Small intestine (tissue), 7 donors: ENCODE results near the gene GPR26. TPM values are rescaled to one million over a fixed set of nuclear protein-coding genes. Genes with fewer than 3 reads are reported as not detected.

Experiments
- DNase-seq, 2 donors: peaks; one replicate each; pipeline versions ENCODE4 v3.0.0 to v3.0.0-alpha.2; 2013
- FAIRE-seq: peaks from 2 replicates; lab custom pipeline; 2012; peaks lifted over from hg19 to GRCh38; lab: Jason Lieb, UNC
- H3K27ac ChIP-seq, 3 donors: one replicate each; pipeline ENCODE4 v1.5.1; 2013; ENCODE audit warnings: low read length in 2 of 3, mild to moderate bottlenecking in 2 of 3, control low read depth in 1 of 3, inconsistent platforms in 1 of 3, low read depth in 1 of 3, moderate library complexity in 1 of 3
- H3K27me3 ChIP-seq, 3 donors: one replicate each; pipeline ENCODE4 v1.6.1; 2013; ENCODE audit warnings: low read length in 3 of 3, inconsistent platforms in 1 of 3; ENCODE audit not compliant: control insufficient read depth in 3 of 3, insufficient read depth in 3 of 3
- H3K36me3 ChIP-seq, 3 donors: one replicate each; pipeline ENCODE4 v1.6.1; 2013; ENCODE audit warnings: low read length in 3 of 3, inconsistent platforms in 1 of 3, low read depth in 1 of 3, mild to moderate bottlenecking in 1 of 3, moderate library complexity in 1 of 3; ENCODE audit not compliant: control insufficient read depth in 3 of 3, insufficient read depth in 2 of 3
- H3K4me1 ChIP-seq, 3 donors: one replicate each; pipeline ENCODE4 v1.6.1; 2013; ENCODE audit warnings: low read length in 2 of 3, inconsistent platforms in 1 of 3, low read depth in 1 of 3, mild to moderate bottlenecking in 1 of 3, moderate library complexity in 1 of 3; ENCODE audit not compliant: control insufficient read depth in 3 of 3, insufficient read depth in 2 of 3
- H3K4me3 ChIP-seq, 3 donors: one replicate each; pipeline ENCODE4 v1.5.1; 2013; ENCODE audit warnings: low read length in 3 of 3, control low read depth in 1 of 3, inconsistent platforms in 1 of 3, low read depth in 1 of 3, mild to moderate bottlenecking in 1 of 3, moderate library complexity in 1 of 3
- H3K9me3 ChIP-seq, 2 donors: one replicate each; pipeline ENCODE4 v1.6.1; 2013; ENCODE audit warnings: low read depth in 1 of 2, low read length in 1 of 2; ENCODE audit not compliant: control insufficient read depth in 2 of 2, insufficient read depth in 1 of 2
- WGBS, 3 donors: extraction: QIAGEN DNeasy Blood & Tissue Kit; methylation state at CpG; one replicate each; pipeline ENCODE4 v1.1.7; 2013; 5-methylcytosine and 5-hydroxymethylcytosine counted together
- polyA plus RNA-seq, 4 donors: library from polyadenylated mRNA; stranded (reverse) in 3 of 4; unstranded in 1 of 4; fragments of 200-250 nt in 3 of 4; fragments of 120-200 nt in 1 of 4; gene quantifications; one replicate each; pipeline versions ENCODE4 v1.2.1 to v1.2.3, GENCODE V29; 2013
- donor health status: healthy with polysubstance abuse.
- donor health status: control.
- donor health status: control.
- donor health status: Bipolar disorder and iron deficiency.
- donor health status: healthy.

Gene GPR26
- polyA plus RNA-seq, 4 donors: 0.10 TPM; not detected in 3

- Histone ChIP-seq H3K4me3 (no peak overlapping the region), H3K9me3 (no peaks in the 10 kb centered on the region), H3K36me3 (no peaks in the 10 kb centered on the region), H3K27me3 (peaks cover 0 to 2% (median 0%) of the 10 kb centered on the region in 3 donors), H3K4me1 (no peaks in the 10 kb centered on the region), H3K27ac (no peak overlapping the region)
- FAIRE-seq (no peak), DNase-seq (no peak)
- 17 to 59% (median 49%) methylated on average over 2 of the region's 2 CpGs for WGBS, 3 donors
Measured at GRCh38 chr10:123655751-123656150, 10.4 kb upstream of the GPR26 start.

- WGBS, 3 donors: 15 to 23% (median 23%) methylated on average over 3 of the region's 3 CpGs
- FAIRE-seq: no peak
- no peaks in the 10 kb centered on the region for H3K36me3 ChIP-seq
- no peak overlapping the region for H3K27ac ChIP-seq
- peaks cover 4 to 30% (median 15%) of the 10 kb centered on the region in 3 donors for H3K27me3 ChIP-seq
- DNase-seq: no peak
- H3K4me3 ChIP-seq: no peak overlapping the region
- no peaks in the 10 kb centered on the region for H3K9me3 ChIP-seq
- no peaks in the 10 kb centered on the region for H3K4me1 ChIP-seq
Measured at GRCh38 chr10:123663522-123663921, 2.6 kb upstream of the GPR26 start.

- FAIRE-seq (no peak), DNase-seq (no peak)
- Histone ChIP-seq H3K4me3 (no peak overlapping the region), H3K27me3 (peaks cover 4 to 39% (median 15%) of the 10 kb centered on the region in 3 donors), H3K27ac (no peak overlapping the region), H3K9me3 (no peaks in the 10 kb centered on the region), H3K4me1 (no peaks in the 10 kb centered on the region), H3K36me3 (no peaks in the 10 kb centered on the region)
- 9 to 15% (median 13%) methylated on average over 25 to 47 of the region's 47 CpGs for WGBS, 3 donors
Measured at GRCh38 chr10:123665491-123666286, 466 bp upstream of the GPR26 start.

- DNase-seq (no peak), FAIRE-seq (no peak)
- H3K36me3 ChIP-seq: no peaks in the 10 kb centered on the region
- H3K4me3 ChIP-seq: no peak overlapping the region
- H3K4me1 ChIP-seq: no peaks in the 10 kb centered on the region
- H3K27me3 ChIP-seq: peaks cover 4 to 36% (median 11%) of the 10 kb centered on the region in 3 donors
- no peaks in the 10 kb centered on the region for H3K9me3 ChIP-seq
- no peak overlapping the region for H3K27ac ChIP-seq
Measured at GRCh38 chr10:123669886-123670285, 3.7 kb downstream of the GPR26 start.

- no peak for FAIRE-seq
- 75 to 86% (median 78%) methylated on average over 1 of the region's 1 CpG for WGBS, 3 donors
- no peaks in the 10 kb centered on the region for H3K36me3 ChIP-seq
- no peak overlapping the region for H3K27ac ChIP-seq
- no peaks in the 10 kb centered on the region for H3K4me1 ChIP-seq
- peaks cover 0 to 9% (median 2%) of the 10 kb centered on the region in 3 donors for H3K27me3 ChIP-seq
- no peak overlapping the region for H3K4me3 ChIP-seq
- H3K9me3 ChIP-seq: no peaks in the 10 kb centered on the region
- DNase-seq: no peak
Measured at GRCh38 chr10:123673198-123673597, 7.0 kb downstream of the GPR26 start.

- Histone ChIP-seq H3K27me3 (peaks cover 0 to 5% (median 2%) of the 10 kb centered on the region in 3 donors), H3K4me3 (no peak overlapping the region), H3K9me3 (no peaks in the 10 kb centered on the region), H3K4me1 (no peaks in the 10 kb centered on the region), H3K27ac (no peak overlapping the region), H3K36me3 (no peaks in the 10 kb centered on the region)
- no peak for DNase-seq
- WGBS, 3 donors: 76 to 83% (median 80%) methylated on average over 11 of the region's 11 CpGs
- no peak for FAIRE-seq
Measured at GRCh38 chr10:123674741-123675140, 8.6 kb downstream of the GPR26 start.

- no peaks in the 10 kb centered on the region for H3K9me3 ChIP-seq
- H3K36me3 ChIP-seq: no peaks in the 10 kb centered on the region
- H3K4me3 ChIP-seq: no peak overlapping the region
- H3K27ac ChIP-seq: no peak overlapping the region
- WGBS, 3 donors: 42 to 85% (median 60%) methylated on average over 2 to 4 of the region's 4 CpGs
- H3K4me1 ChIP-seq: no peaks in the 10 kb centered on the region
- DNase-seq (no peak), FAIRE-seq (no peak)
- peaks cover 0 to 5% (median 2%) of the 10 kb centered on the region in 3 donors for H3K27me3 ChIP-seq
Measured at GRCh38 chr10:123675811-123676210, 9.7 kb downstream of the GPR26 start.

GRCh38 chr10:123677556-123677955 is 11.4 kb downstream of the GPR26 start:
- WGBS, 3 donors: 65 to 70% (median 70%) methylated on average over 6 of the region's 6 CpGs

More at GRCh38 chr10:123677556-123677955, 11.4 kb downstream of the GPR26 start:
- FAIRE-seq (no peak), DNase-seq (no peak)
- H3K4me3 ChIP-seq: no peak overlapping the region
- H3K9me3 ChIP-seq: no peaks in the 10 kb centered on the region
- no peaks in the 10 kb centered on the region for H3K36me3 ChIP-seq
- no peak overlapping the region for H3K27ac ChIP-seq
- peaks cover 0 to 5% (median 2%) of the 10 kb centered on the region in 3 donors for H3K27me3 ChIP-seq
- no peaks in the 10 kb centered on the region for H3K4me1 ChIP-seq
